ENCODE measurements around the gene RAD23B. TPM values are rescaled to one million over a fixed set of nuclear protein-coding genes. Genes with fewer than 3 reads are reported as not detected.

The RAD23B gene
- total RNA-seq, 2 donors from 2014 or later, result 119 to 146 TPM

- Histone ChIP-seq H3K4me1 (no peaks in the 10 kb centered on the region), H3K4me3 (no peak overlapping the region), H3K9ac (ENCODE audit: low read depth in 2 of 2, low read length in 2 of 2) (no peak overlapping the region), H3K9me3 (no peaks in the 10 kb centered on the region), H3K36me3 (no peaks in the 10 kb centered on the region), H3K27ac (no peak overlapping the region), H3K27me3 (no peaks in the 10 kb centered on the region)
- no peak for DNase-seq
- no peak for TF ChIP-seq CTCF (IDR thresholded peaks at IDR 0.05)
- intact Hi-C loops (cut with DNase I), result no loop called here
Observed at GRCh38 chr9:107368696-107369095, 85.6 kb downstream of the RAD23B start.

- DNase-seq, result no peak
- Histone ChIP-seq H3K36me3 (no peaks in the 10 kb centered on the region), H3K4me1 (no peaks in the 10 kb centered on the region), H3K9me3 (no peaks in the 10 kb centered on the region), H3K9ac (ENCODE audit: low read depth in 2 of 2, low read length in 2 of 2) (no peak overlapping the region), H3K4me3 (no peak overlapping the region), H3K27me3 (no peaks in the 10 kb centered on the region), H3K27ac (no peak overlapping the region)
- TF ChIP-seq CTCF (IDR thresholded peaks at IDR 0.05), result no peak
- intact Hi-C loops (cut with DNase I), result no loop called here
Observed at GRCh38 chr9:107373809-107374208, 90.7 kb downstream of the RAD23B start.

GRCh38 chr9:107375001-107375400, 91.9 kb downstream of the RAD23B start:
- no peak for TF ChIP-seq CTCF (IDR thresholded peaks at IDR 0.05)
- no peak overlapping the region for H3K27ac ChIP-seq
- H3K9ac ChIP-seq (ENCODE audit: low read depth in 2 of 2, low read length in 2 of 2), result no peak overlapping the region
- H3K4me3 ChIP-seq, result no peak overlapping the region
- no peaks in the 10 kb centered on the region for H3K27me3 ChIP-seq
- intact Hi-C loops (cut with DNase I), result no loop called here
- H3K36me3 ChIP-seq, result no peaks in the 10 kb centered on the region
- H3K4me1 ChIP-seq, result no peaks in the 10 kb centered on the region
- H3K9me3 ChIP-seq, result no peaks in the 10 kb centered on the region
- DNase-seq, result no peak

- H3K4me1 ChIP-seq, result no peaks in the 10 kb centered on the region
- no peak for TF ChIP-seq CTCF (IDR thresholded peaks at IDR 0.05)
- H3K27ac ChIP-seq, result no peak overlapping the region
- no peak overlapping the region for H3K4me3 ChIP-seq
- intact Hi-C loops (cut with DNase I), result no loop called here
- no peaks in the 10 kb centered on the region for H3K36me3 ChIP-seq
- H3K27me3 ChIP-seq, result no peaks in the 10 kb centered on the region
- H3K9me3 ChIP-seq, result no peaks in the 10 kb centered on the region
- H3K9ac ChIP-seq (ENCODE audit: low read depth in 2 of 2, low read length in 2 of 2), result no peak overlapping the region
- DNase-seq, result no peak
Observed at GRCh38 chr9:107375651-107376369, 92.7 kb downstream of the RAD23B start.

GRCh38 chr9:107378006-107378405, 94.9 kb downstream of the RAD23B start:
- no peak overlapping the region for H3K4me3 ChIP-seq
- no peaks in the 10 kb centered on the region for H3K9me3 ChIP-seq
- H3K4me1 ChIP-seq, result no peaks in the 10 kb centered on the region
- TF ChIP-seq CTCF (IDR thresholded peaks at IDR 0.05), result no peak
- no peaks in the 10 kb centered on the region for H3K36me3 ChIP-seq
- no peaks in the 10 kb centered on the region for H3K27me3 ChIP-seq
- no peak overlapping the region for H3K27ac ChIP-seq
- intact Hi-C loops (cut with DNase I), result no loop called here
- DNase-seq, result no peak
- H3K9ac ChIP-seq (ENCODE audit: low read depth in 2 of 2, low read length in 2 of 2), result no peak overlapping the region

Other genes starting within 250 kb of the RAD23B start
- 100 to 1,000 TPM; 209 to 398 TPM for gene KLF4, start 206.5 kb downstream of the RAD23B start, total RNA-seq

Data from colonic mucosa (tissue), 4 donors.